GM18867 (cell line): ENCODE measurements around the gene CLEC4G.
"Not testable (repeated sequence)": the region's sequence is repeated elsewhere in the genome, so short reads cannot be mapped to it uniquely, and the experiment has no call there.

Experiments used
- ATAC-seq: cut with Tn5 transposase; IDR thresholded peaks from one replicate; pipeline ENCODE4 v1.9.1; 2021; ENCODE audit warnings: mild to moderate bottlenecking, moderate library complexity; ENCODE audit not compliant: unreplicated experiment

CLEC4G gene, protein sequence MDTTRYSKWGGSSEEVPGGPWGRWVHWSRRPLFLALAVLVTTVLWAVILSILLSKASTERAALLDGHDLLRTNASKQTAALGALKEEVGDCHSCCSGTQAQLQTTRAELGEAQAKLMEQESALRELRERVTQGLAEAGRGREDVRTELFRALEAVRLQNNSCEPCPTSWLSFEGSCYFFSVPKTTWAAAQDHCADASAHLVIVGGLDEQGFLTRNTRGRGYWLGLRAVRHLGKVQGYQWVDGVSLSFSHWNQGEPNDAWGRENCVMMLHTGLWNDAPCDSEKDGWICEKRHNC

DNA sequence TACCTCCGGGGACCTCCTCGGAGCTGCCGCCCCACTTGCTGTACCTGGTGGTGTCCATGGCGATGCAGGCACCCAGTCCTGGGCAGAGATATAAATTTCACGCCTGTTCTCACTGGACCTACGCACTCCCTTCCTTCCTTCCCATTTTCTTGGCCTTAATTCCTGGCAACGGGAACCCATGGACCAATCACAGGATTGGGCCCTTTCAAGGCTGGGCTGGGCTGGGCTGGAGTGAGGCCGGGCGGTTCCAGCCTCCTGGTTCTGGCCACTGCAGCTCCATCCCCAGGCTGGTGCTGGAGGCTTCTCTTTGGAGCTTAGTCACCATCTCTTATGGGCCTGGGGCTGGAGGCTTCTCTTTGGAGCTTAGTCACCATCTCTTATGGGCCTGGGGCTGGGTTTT lies at the start of gene CLEC4G:
CLEC4G (minus strand) TSS at position 66 of the 400 bp plus-strand sequence; CDS start at position 58, 8 bp downstream.
- no peak for ATAC-seq

DNA sequence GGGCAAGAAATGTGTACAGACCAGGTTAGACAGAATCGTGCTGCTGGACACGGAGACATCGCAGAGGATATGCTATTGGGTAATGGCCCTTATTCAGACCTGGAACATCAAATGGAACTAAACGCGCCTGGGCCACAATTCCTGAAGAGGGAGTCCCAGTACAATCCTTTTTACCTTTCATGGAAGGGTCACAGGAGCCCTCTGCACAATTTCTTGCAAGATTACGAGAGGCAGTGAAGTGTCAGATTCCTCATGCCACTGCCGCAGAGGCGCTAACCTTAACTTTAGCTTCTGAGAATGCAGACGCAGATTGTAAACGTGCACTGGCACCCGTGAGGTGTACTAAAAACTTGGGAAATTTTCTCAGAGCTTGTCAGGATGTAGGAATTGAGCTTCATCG lies 49.2 kb upstream of the CLEC4G start:
- no peak for ATAC-seq

DNA sequence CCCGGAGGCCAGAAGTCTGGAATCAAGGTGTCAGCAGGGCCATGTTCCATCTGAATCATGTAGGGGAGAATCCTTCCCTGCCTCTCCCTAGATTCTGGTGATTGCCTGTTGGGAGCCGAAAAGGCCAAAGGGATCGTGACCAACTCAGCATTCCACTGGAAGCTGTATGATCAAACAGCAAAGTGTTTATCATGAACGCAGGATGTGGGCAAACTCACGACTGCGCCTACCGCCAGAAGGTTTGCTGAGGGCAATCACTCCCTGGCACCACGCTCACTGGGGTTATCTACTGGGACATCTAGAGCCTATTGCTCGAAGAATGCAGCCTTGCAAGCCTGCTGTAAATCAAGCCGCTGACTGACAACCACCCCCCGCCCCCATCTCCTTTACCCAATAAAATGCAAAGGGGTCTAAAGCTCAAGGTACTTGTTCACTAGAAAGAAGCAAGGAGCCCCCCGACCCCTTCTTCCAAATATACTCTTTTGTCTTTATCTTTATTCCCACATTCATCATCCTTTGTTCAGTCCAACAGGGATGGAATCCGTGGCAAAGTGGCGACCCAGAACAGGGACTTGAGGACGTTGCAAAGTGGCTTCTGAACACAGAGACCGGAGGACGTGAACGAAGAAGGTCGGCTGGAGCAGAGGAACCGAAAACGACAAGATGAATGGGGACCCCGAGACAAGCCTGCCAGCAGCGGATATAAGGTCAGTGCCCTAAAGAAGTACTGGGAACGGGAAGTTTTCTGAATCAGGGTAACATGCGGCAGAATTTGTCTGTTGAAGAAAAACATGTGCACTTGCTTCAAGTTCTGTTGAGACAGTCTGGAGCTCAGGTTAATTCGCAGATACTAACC lies 47.9 kb upstream of the CLEC4G start:
- ATAC-seq: no peak

DNA sequence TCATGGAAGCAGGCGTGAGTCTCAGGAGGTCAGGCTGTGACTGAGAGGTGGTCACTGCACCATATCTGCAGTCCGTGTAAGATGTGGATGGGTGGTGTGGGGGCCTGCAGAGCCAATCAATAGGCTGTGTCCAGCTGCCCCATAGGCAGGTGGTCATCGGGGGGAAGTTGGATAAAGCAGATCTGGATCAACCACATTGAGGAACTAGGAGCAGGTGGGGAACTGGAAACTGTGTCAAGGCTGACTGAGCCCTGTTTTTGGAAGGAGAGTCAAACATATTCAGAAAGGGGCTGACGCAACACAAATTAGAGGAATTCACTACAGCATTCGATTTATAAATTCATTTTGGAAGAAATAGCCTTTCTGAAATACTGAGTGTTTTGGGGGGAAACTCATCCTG lies 46.2 kb upstream of the CLEC4G start:
- ATAC-seq: no peak

DNA sequence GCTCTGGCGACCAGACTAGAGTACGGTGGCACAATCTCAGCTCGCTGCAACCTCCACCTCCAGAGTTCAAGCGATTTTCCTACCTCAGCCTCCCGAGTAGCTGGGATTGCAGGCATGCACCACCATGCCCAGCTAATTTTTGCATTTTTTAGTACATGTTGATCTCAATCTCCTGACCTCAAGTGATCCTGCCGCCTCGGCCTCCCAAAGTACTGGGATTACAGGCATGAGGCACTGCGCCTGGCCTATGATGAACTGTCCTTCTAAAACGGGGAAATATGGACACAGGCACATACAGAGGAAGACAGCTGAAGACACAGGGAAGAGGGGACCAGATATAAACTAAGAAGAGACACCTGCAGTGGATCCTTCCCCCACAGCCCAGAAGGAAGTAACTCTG lies 43.9 kb upstream of the CLEC4G start:
- ATAC-seq: no peak

DNA sequence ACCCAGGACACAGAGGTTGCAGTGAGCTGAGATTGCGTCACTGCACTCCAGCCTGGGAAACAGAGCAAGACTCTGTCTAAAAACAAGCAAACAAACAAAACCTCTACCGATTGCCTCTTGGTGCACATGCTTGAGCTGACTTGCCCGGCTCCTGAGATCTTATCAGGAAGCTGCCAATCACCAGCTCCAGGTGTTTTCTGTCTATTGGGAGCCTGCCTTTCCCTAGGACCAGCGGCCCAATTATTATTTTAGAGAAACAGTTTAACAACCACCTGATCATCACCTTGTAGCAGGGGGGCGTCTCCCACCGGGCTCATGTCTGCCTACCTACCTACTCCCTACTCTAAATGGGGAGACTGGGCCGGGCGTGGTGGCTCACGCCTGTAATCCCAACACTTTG lies 41.9 kb upstream of the CLEC4G start:
- ATAC-seq: no peak

DNA sequence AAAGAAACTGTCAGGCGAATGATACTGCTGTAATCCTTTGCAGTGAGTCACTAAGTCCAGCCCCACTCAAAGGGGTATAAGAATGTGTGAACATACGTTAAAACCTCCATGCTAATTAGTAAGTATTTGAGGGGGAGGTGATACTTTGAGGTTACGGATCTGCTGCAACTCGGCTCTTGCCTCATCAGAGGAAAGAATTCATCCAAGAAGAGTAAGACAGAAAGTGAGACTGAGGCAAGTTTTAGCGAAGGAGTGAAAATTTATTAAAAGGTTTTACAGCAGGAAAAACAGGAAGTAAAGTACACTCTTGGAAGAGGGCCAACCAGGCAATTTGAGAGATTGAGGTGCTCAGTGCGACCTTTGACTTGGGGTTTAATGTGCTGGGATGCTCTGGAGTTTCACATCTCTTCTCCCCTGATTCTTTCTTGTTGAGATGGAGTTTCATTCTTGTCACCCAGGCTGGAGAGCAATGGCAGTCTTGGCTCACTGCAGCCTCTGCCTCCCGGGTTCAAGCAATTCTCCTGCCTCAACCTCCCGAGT lies 40.9 kb upstream of the CLEC4G start:
- no peak for ATAC-seq

DNA sequence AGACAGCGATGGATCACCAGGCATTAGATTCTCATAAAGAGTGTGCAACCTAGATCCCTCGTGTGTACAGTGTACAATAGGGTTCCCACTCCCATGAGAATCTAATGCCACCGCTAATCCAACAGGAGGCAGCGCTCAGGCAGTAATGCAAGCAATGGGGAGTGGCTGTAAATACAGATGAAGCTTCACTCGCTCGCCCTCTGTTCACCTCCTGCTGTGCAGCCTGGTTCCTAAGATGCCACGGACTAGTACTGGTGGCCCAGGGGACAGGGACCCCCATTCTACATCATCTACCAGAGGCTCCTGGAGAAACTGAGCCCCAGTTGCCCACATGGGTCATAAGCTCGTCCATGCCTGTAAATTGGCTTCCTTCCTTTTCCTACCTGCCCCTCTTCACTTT lies 39.2 kb upstream of the CLEC4G start:
- ATAC-seq: no peak

DNA sequence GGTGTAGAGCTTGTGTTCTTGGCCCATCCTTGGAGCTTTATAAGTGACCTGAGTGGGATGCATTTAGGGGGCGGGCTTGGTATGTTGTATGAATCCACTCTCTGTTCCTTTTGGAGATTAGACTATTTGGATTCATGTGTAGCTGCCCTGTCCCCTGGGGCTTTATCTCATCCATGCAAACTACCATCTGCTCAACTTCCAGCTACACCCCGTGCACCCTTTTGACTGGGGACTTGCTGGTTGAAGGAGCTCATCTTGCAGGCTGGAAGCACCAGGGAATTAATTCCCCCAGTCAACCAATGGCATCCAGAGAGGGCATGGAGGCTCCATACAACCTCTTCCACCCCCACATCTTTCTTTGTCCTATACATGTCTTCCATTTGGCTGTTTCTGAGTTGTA lies 37.3 kb upstream of the CLEC4G start:
- no peak for ATAC-seq

DNA sequence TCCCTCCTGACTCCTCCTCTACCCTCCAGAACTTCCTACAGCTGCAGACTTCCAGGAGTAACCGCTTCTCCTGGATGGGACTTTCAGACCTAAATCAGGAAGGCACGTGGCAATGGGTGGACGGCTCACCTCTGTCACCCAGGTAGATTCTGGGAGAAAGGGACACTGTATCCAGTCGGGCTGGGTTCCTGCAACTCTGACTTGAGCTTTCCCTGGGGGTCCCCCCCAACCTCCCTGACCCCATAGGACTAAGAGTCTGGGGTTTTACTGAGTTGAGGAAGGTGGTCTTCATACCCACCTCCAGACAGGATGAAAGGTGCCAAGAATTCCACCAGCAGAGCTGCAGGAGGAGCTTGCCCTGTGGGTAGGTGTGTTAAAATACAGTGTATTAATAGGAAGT lies 35.6 kb upstream of the CLEC4G start:
- no peak for ATAC-seq

DNA sequence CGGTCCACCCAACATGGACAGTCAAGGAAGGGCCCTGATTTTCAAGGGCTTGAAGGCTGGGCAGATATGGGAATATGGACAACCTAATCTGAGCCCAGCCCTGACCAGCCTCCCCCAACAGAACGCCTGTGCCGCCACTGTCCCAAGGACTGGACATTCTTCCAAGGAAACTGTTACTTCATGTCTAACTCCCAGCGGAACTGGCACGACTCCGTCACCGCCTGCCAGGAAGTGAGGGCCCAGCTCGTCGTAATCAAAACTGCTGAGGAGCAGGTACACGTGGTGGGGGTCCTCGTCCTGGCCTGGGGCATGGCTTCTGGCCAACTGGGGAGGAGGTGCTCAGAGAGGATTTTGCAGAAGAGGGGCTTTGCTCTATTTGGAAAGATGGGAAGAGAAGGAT lies 34.6 kb upstream of the CLEC4G start:
- no peak for ATAC-seq

DNA sequence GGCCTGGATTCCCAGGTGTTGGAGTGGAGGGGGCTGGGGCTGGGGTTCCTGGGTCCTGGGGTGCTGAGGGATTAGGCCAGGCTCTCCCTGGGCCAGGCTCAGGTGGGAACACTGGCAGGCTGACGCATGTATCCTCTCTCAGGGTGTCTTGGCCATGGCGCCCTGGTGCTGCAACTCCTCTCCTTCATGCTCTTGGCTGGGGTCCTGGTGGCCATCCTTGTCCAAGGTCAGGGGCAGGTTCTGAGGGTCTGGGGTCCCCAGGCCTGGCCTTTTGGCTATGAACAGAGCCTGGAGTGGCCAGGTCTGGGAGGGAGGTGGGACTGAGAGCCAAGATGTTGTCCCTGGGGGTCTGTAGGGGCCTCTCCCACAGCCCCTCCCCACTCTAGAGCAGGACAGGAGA lies 33.1 kb upstream of the CLEC4G start:
- ATAC-seq: not testable (repeated sequence)

DNA sequence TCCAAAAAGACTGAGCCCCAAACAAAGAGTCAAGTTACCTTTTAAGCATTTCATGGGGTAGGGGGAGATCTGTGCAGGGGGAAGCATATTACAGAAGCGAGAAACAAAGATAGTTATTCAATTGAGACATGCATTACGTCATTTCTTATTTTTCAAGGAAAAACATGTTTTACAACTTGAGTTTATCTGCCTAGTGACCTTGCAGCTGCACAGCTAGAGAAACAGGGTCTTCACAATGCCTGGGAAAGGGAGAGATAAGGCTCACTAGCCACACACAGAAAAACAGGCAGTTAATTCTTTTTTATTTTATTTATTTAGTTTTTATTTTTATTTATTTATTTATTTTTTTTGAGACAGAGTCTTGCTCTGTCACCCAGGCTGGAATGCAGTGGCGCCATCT lies 32.2 kb upstream of the CLEC4G start:
- not testable (repeated sequence) for ATAC-seq

DNA sequence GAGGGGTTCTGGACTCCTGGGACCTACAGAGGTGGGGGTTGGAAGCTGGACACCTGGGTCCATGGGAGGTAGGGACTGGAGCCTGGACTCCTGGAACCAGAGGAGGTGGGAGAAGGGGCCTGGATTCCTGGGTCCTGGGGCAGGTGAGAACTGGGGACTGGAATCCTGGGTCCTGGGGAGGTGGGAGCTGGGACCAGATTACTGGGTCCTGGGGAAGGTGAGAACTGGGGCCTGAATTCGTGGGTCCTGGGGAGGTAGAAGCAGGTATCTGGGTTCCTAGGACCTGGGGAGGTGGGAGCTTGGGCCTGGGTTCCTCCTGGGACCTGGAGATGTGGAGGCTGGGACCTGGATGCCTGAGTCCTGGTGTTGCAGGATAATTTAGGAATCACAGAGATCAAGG lies 31.8 kb upstream of the CLEC4G start:
- no peak for ATAC-seq

DNA sequence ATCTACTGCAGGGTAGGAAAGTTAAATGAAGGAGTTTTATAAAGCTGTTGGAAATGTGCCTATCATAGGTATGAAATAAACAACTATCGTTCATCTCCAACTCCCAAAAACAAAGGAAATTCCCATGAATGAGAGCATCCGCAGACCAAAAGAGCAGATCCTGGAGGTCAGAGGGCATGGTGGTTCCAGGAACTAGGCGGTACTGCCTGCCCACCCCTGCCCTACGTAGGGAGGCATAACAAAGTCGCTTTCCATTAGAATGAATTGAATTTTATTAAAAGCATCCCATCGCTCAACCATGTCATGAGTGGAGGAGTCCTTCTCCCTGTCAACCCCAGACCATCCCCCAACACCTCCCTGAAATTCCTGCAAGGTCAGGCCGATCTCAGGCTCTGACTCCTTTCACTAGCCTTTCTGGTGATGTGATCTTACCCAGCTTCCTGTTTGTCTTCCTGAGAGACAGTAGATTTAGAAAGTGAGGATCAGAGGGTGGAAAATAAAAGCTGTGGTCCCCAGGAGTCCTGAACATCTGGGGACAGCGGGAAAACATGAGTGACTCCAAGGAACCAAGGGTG lies 30.9 kb upstream of the CLEC4G start, which contains the start of gene CLEC4M:
CLEC4M (plus strand) TSS at position 525 of the 575 bp plus-strand sequence; CDS start at position 549, 24 bp downstream.
- ATAC-seq: no peak

DNA sequence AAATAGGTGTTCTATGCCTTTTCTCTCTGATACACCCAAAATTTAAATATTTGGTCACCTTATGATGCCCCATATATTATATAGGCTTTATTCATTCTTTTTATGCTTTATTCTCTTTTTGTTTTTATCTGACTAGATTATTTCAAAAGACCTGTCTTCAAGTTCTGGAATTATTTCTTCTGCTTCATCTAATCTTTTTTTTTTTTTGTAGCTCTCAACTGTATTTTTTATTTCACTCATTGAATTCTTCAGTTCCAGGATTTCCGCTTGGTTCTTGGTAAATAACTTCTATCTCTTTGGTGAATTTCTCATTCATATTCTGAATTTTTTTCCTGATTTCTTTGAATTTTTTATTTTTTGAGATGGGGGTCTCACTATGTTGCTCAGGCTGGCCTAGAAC lies 27.2 kb upstream of the CLEC4G start:
- no peak for ATAC-seq

DNA sequence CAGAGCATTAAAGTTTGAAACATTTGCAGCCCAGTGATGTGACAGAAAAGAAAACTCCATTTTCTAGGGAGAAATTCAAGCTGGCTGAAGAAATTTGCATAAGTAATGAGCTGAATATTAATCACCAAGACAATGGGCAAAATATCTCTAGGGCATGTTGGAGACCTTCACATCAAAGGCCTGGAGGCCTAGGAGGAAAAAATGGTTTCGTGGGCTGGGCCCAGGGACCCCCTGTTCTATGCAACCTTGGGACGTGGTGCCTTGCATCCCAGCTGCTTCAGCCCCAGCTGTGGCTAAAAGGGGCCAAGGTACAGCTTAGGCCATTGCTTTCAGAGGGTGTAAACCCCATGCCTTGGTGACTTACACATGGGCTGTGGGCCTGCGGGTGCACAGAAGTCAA lies 25.4 kb upstream of the CLEC4G start:
- ATAC-seq: no peak

DNA sequence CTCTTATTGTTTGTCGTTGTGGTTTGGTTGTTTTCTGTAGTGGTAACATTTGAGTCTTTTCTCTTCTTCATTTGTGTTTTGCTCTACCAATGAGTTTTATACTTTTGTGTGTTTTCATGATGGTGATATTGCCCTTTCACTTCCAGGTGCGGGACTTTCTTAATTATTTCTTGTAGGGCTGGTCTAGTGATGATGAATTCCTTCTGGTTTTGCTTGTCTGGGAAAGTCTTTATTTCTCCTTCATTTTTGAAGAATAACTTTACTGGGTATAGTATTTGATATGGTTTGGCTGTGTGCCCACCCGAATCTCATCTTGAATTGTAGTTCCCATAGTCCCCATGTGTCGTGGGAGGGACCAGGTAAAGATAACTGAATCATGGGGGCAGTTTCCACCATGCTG lies 24.3 kb upstream of the CLEC4G start:
- no peak for ATAC-seq

DNA sequence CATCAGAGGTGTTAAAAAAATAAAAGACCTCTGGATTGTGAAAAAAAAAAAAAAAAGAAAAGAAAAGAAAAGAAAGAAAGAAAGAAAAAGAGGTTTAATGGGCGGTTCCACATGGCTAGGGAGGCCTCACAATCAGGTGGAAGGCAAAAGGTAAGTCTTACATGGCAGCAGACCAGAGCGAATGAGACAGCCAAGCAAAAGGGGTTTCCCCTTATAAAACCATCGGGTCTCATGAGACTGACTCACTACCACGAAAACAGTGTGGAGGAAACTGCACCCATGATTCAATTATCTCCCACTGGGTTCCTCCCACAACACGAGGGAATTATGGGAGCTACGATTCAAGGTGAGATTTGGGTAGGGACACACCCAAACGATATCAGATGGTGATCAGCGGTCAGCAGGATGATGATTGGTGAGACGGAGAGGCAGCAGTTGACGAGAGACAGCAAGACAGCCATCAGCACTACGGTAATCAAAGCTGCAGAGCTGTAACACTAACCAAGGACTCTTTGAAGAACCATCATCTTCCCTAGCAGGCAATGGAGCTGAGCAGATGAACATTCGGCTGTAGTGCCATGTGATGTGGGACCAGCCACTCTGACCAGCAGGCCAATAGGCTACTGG lies 19.4 kb upstream of the CLEC4G start:
- ATAC-seq: no peak

DNA sequence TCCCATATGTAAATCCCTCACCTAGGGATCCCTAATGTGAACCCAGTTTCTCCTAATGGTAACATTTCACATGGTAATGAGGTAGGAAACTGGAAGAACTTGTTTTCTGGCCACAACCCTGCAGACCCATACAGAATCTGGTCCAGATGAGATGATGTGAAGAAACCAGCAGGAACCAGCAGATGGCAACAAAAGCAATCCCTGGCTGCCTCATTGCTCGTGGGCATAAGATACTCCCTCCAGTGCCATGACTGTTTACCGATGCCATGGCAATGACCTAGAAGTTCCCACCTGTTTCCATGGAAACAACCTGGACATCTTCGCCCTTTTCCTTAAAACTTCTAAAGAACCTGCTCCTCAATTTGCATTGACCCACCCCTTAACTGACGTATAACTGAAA lies 16.8 kb upstream of the CLEC4G start:
- no peak for ATAC-seq

DNA sequence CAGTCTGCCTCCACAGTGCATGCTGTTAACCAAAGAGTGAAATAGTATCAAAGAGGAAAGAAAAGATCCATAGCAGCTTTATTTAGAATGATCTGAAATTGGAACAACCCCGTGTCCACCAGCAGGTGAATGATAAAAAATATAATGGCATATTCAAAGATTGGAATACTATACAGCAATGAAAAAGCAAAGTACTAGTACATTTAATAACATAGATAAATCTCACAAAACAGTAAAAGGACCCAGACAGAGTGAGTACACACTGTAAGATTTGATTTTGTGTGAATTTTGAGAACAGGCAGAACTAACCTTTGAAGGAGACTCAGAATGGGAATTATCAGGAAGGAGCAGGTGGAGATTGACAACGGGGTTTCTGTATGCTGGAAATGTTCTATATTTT lies 16.3 kb upstream of the CLEC4G start:
- ATAC-seq: no peak
